GM12878 (cell line): ENCODE data around the gene TOMM34. TPM values are rescaled to one million over a fixed set of nuclear protein-coding genes. Genes with fewer than 3 reads are reported as not detected.

Source experiments
- ATAC-seq: fragments of 200-7000 bp; cut with Tn5 transposase; 3 replicates; pipeline ENCODE4 v1.9.1; 2020; ENCODE audit warnings: mild to moderate bottlenecking, moderate library complexity
- BruUV-seq: library from RNA; stranded (reverse); fragments of 400-500 nt; replicated peaks from 2 replicates; lab custom pipeline; 2021; lab: Mats Ljungman, UMichigan
- CTCF ChIA-PET: fragments of 300-600 bp; sonication (Branson Sonifier 250); formaldehyde crosslinking; extraction: SDS; loops from one replicate; lab custom pipeline; 2021; ENCODE audit warnings: inconsistent platforms; lab: Yijun Ruan, JAX
- POLR2A ChIA-PET: fragments of 350-600 bp; formaldehyde crosslinking; extraction: SDS; loops from one replicate; lab custom pipeline; 2021; ENCODE audit warnings: inconsistent platforms; lab: Charles Lee
- RAD21 ChIA-PET: fragments of 300-600 bp; sonication (Branson Sonifier 250); formaldehyde crosslinking; loops from one replicate; lab custom pipeline; 2023; ENCODE audit warnings: antibody characterized with exemption; ENCODE audit not compliant: unreplicated experiment; lab: Charles Lee
- SMC1A ChIA-PET: fragments of 300-600 bp; sonication (Branson Sonifier 250); formaldehyde crosslinking; loops from one replicate; lab custom pipeline; 2023; ENCODE audit not compliant: unreplicated experiment, uncharacterized antibody; lab: Charles Lee
- DNase-seq: peaks from one replicate; pipeline ENCODE4 v3.0.0-alpha.2; 2011; ENCODE audit warnings: low read depth, low spot score
- FAIRE-seq: peaks from 3 replicates; lab custom pipeline; 2011; peaks lifted over from hg19 to GRCh38; lab: Jason Lieb, UNC
- H2AFZ ChIP-seq: 2 replicates; pipeline ENCODE4 v1.6.0; 2011; ENCODE audit warnings: low read depth, low read length, control low read depth; ENCODE audit not compliant: control insufficient read depth
- H3K27ac ChIP-seq: 2 replicates; pipeline ENCODE4 v1.5.1; 2011; ENCODE audit warnings: control low read depth; ENCODE audit not compliant: control insufficient read depth, insufficient read depth
- H3K27me3 ChIP-seq, 2 experiments: replicated peaks in 1 of 2; 2 replicates each; pipeline versions ENCODE4 v1.6.0 to v1.6.1; 2011; ENCODE audit warnings: low read length in 1 of 2; ENCODE audit not compliant: control insufficient read depth in 2 of 2, insufficient read depth in 2 of 2
- H3K36me3 ChIP-seq, 2 experiments: 2 replicates each; pipeline ENCODE4 v1.5.1; 2011; ENCODE audit warnings: low read length in 1 of 2; ENCODE audit not compliant: control insufficient read depth in 2 of 2, insufficient read depth in 2 of 2
- H3K4me1 ChIP-seq: 2 replicates; pipeline ENCODE4 v1.6.1; 2011; ENCODE audit warnings: mild to moderate bottlenecking, low read length, moderate library complexity, mixed read lengths; ENCODE audit not compliant: control insufficient read depth, insufficient read depth
- H3K4me2 ChIP-seq: 2 replicates; pipeline ENCODE4 v1.6.0; 2011; ENCODE audit warnings: control low read depth; ENCODE audit not compliant: control insufficient read depth, insufficient read depth
- H3K4me3 ChIP-seq: fragments of 200-600 bp; sonication (generic); 2 replicates; pipeline ENCODE4 v1.5.1; 2016
- H3K79me2 ChIP-seq: 2 replicates; pipeline ENCODE4 v1.6.0; 2011; ENCODE audit warnings: low read length; ENCODE audit not compliant: control insufficient read depth, insufficient read depth
- H3K9ac ChIP-seq: 2 replicates; pipeline ENCODE4 v1.8.0; 2011; ENCODE audit warnings: low read length, control low read depth, mixed read lengths; ENCODE audit not compliant: control insufficient read depth, insufficient read depth
- H3K9me3 ChIP-seq: replicated peaks from 3 replicates; pipeline ENCODE4 v1.5.1; 2011; ENCODE audit warnings: mild to moderate bottlenecking, low read length; ENCODE audit not compliant: control insufficient read depth, insufficient read depth
- H4K20me1 ChIP-seq: 2 replicates; pipeline ENCODE4 v1.6.0; 2011; ENCODE audit not compliant: control insufficient read depth, insufficient read depth
- CBFB ChIP-seq: IDR thresholded peaks from 2 replicates; pipeline ENCODE4 v1.6.1; 2016; ENCODE audit warnings: antibody characterized with exemption, low read depth
- DPF2 ChIP-seq: fragments of 450-650 bp; IDR thresholded peaks from 2 replicates; pipeline ENCODE4 v1.6.1; 2017; ENCODE audit warnings: mild to moderate bottlenecking
- GABPA ChIP-seq: IDR thresholded peaks from 2 replicates; pipeline ENCODE4 v1.6.1; 2014; ENCODE audit warnings: antibody characterized with exemption, low read depth, mild to moderate bottlenecking, inconsistent platforms
- IKZF2 ChIP-seq, 2 experiments: fragments of 450-650 bp; IDR thresholded peaks; 2 replicates each; pipeline ENCODE4 v1.6.1; 2017; ENCODE audit warnings: mild to moderate bottlenecking in 2 of 2, moderate library complexity in 2 of 2
- POU2F2 ChIP-seq: IDR thresholded peaks from 3 replicates; pipeline ENCODE4 v1.6.1; 2011; ENCODE audit warnings: low read depth, mild to moderate bottlenecking, low read length, borderline replicate concordance
- PRDM15 ChIP-seq: fragments of 450-650 bp; formaldehyde crosslinking; IDR thresholded peaks from 2 replicates; pipeline ENCODE4 v1.4.0; 2020; ENCODE audit warnings: mild to moderate bottlenecking, moderate library complexity
- TAF1 ChIP-seq: IDR thresholded peaks from 2 replicates; pipeline ENCODE4 v1.6.1; 2011; ENCODE audit warnings: mild to moderate bottlenecking, low read depth, low read length, borderline replicate concordance
- ZBTB40 ChIP-seq: fragments of 450-650 bp; IDR thresholded peaks from 2 replicates; pipeline ENCODE4 v1.6.1; 2016; ENCODE audit warnings: mild to moderate bottlenecking, moderate library complexity, borderline replicate concordance
- ZNF207 ChIP-seq: fragments of 450-650 bp; IDR thresholded peaks from 2 replicates; pipeline ENCODE4 v1.6.1; 2014; ENCODE audit warnings: antibody characterized with exemption, mild to moderate bottlenecking, borderline replicate concordance
- ZNF592 ChIP-seq: fragments of 450-650 bp; IDR thresholded peaks from 2 replicates; pipeline ENCODE4 v1.6.1; 2017; ENCODE audit warnings: mild to moderate bottlenecking, moderate library complexity
- ZNF622 ChIP-seq: fragments of 450-650 bp; IDR thresholded peaks from 2 replicates; pipeline ENCODE4 v1.6.1; 2017; ENCODE audit warnings: mild to moderate bottlenecking, inconsistent platforms
- WGBS: methylation state at CpG from one replicate; pipeline ENCODE4 v1.1.6; 2016; ENCODE audit warnings: low lambda C conversion rate; ENCODE audit not compliant: insufficient replicate concordance, insufficient coverage; ENCODE audit errors: missing lambda C conversion rate; 5-methylcytosine and 5-hydroxymethylcytosine counted together
- in situ Hi-C: fragments of 300-500 bp; cut with MboI; formaldehyde crosslinking; loops from 9 replicates; pipeline ENCODE4 v1.14.3; 2018; ENCODE audit warnings: mixed read lengths
- intact Hi-C: fragments of 100-400 bp; cut with micrococcal nuclease; formaldehyde crosslinking; loops from one replicate; pipeline ENCODE4 v1.14.2; 2022; ENCODE audit not compliant: unreplicated experiment
- polyA plus RNA-seq, 11 experiments: library from polyadenylated mRNA; depleted of rRNA in 4 of 11; unstranded in 6 of 11; stranded (reverse) in 5 of 11; fragments of >200 nt; fragmentation: Nextera tagmentation in 4 of 11; fragmentation: Illumina TruSeq in 1 of 11; extraction: Ambion mirVana in 4 of 11; extraction: Trizol in 1 of 11; gene quantifications; 1 replicate in 1 of 11; 2 replicates in 10 of 11; pipeline versions ENCODE4 v1.2.1 to v1.2.3, GENCODE V29; 2011 to 2016; ENCODE audit warnings: inconsistent platforms in 2 of 11, missing spikeins in 2 of 11, low read depth in 1 of 11
- total RNA-seq, 4 experiments: library from RNA; depleted of rRNA in 3 of 4; stranded (reverse); fragments of >200 nt in 3 of 4; fragmentation: Illumina TruSeq in 1 of 4; extraction: Trizol in 1 of 4; gene quantifications; 2 replicates each; pipeline versions ENCODE4 v1.2.1 to v1.2.3, GENCODE V29; 2013 to 2021

TOMM34 gene
- total and polyA plus RNA-seq, 10 of the 15 experiments (the other 5 are each of a cell fraction or from before 2014, with no cell fraction given): 14.0 to 73.8 (median 43.9) TPM

GRCh38 chr20:44914924-44915323 lies 45.3 kb downstream of the TOMM34 start (continued):
- TF ChIP-seq PRDM15 (CRISPR knock-in tag) (no peak), ZNF207 (no peak), GABPA (no peak), TAF1 (no peak)
- TF ChIP-seq, all 136 proteins: peak for 0

- ATAC-seq (no peak), DNase-seq (no peak), FAIRE-seq (no peak)
- H2AFZ ChIP-seq: no peak overlapping the region
- no TSS peak for BruUV-seq
- H3K4me2 ChIP-seq: no peak overlapping the region
- H3K79me2 ChIP-seq: no peaks in the 10 kb centered on the region
- H4K20me1 ChIP-seq: no peaks in the 10 kb centered on the region
- no peak overlapping the region for H3K9ac ChIP-seq
- H3K27ac ChIP-seq: no peak overlapping the region
- CTCF ChIA-PET: interaction anchor here (2.6 to 5.2 kb wide), 2 partner anchors 24 to 184 kb away, joined by 11 to 30 read pairs; no protein-coding TSS in a partner anchor
- POLR2A ChIA-PET: no interaction called here
- no peaks in the 10 kb centered on the region for H3K27me3 ChIP-seq
- peaks cover 5 to 10% of the 10 kb centered on the region in 2 experiments; a peak in 3 of 4 replicates for H3K36me3 ChIP-seq
- H3K9me3 ChIP-seq: no peaks in the 10 kb centered on the region
- RAD21 ChIA-PET: no interaction called here
- SMC1A ChIA-PET: interaction anchor here (0.7 to 1.5 kb wide), 2 partner anchors 67 to 124 kb away, joined by 3 read pairs; no protein-coding TSS in a partner anchor
- intact Hi-C loops (loop anchor here (5.0 kb wide), 1 partner anchor 185 kb away; no protein-coding TSS in a partner anchor), in situ Hi-C loops (no loop called here)
- no peak overlapping the region for H3K4me3 ChIP-seq
- WGBS: 97% methylated on average over 2 of the region's 2 CpGs
- H3K4me1 ChIP-seq: peaks cover 3% of the 10 kb centered on the region
- TF ChIP-seq ZNF592 (no peak), IKZF2 (IDR thresholded peaks at IDR 0.05) (no peak), DPF2 (no peak), ZNF622 (no peak), ZBTB40 (no peak), CBFB (no peak), POU2F2 (no peak)
Observed at GRCh38 chr20:44912189-44912588, 48.0 kb downstream of the TOMM34 start.
